MM.1S (cell line): ENCODE measurements around the gene MISP3.
"Not testable (repeated sequence)": the region's sequence is repeated elsewhere in the genome, so short reads cannot be mapped to it uniquely, and the experiment has no call there.

Source experiments
- DNase-seq: peaks from one replicate; pipeline ENCODE4 v3.0.0-alpha.2; 2015
- H2AFZ ChIP-seq: fragments of 300-600 bp; sonication (generic); 2 replicates; pipeline ENCODE4 v1.6.0; 2016; ENCODE audit warnings: antibody characterized with exemption, low read length
- H3F3A ChIP-seq: fragments of 300-600 bp; sonication (generic); 2 replicates; pipeline ENCODE4 v1.6.1; 2016; ENCODE audit warnings: mild to moderate bottlenecking, antibody characterized with exemption, low read length, moderate library complexity, mixed read lengths; ENCODE audit not compliant: insufficient read depth
- H3K27ac ChIP-seq: fragments of 300-600 bp; sonication (generic); 2 replicates; pipeline ENCODE4 v1.5.1; 2016; ENCODE audit warnings: mild to moderate bottlenecking, low read length
- H3K27me3 ChIP-seq: fragments of 300-600 bp; sonication (generic); replicated peaks from 2 replicates; pipeline ENCODE4 v1.6.0; 2016; ENCODE audit warnings: low read length; ENCODE audit not compliant: insufficient read depth
- H3K36me3 ChIP-seq: fragments of 300-600 bp; sonication (generic); replicated peaks from 2 replicates; pipeline ENCODE4 v1.6.1; 2016; ENCODE audit warnings: mild to moderate bottlenecking, low read length, mixed read lengths; ENCODE audit not compliant: insufficient read depth
- H3K4me1 ChIP-seq: fragments of 300-600 bp; sonication (generic); 2 replicates; pipeline ENCODE4 v1.6.1; 2016; ENCODE audit warnings: low read length, mixed read lengths
- H3K4me2 ChIP-seq: fragments of 300-600 bp; sonication (generic); 2 replicates; pipeline ENCODE4 v1.6.0; 2016; ENCODE audit warnings: low read depth, low read length
- H3K4me3 ChIP-seq: fragments of 300-600 bp; sonication (generic); 2 replicates; pipeline ENCODE4 v1.5.1; 2016; ENCODE audit warnings: low read length, mixed read lengths
- H3K79me2 ChIP-seq: fragments of 300-600 bp; sonication (generic); 2 replicates; pipeline ENCODE4 v1.6.1; 2016; ENCODE audit warnings: mixed run types, low read length, mixed read lengths
- H3K9ac ChIP-seq: fragments of 300-600 bp; sonication (generic); 2 replicates; pipeline ENCODE4 v1.6.1; 2016; ENCODE audit warnings: low read length, mixed read lengths
- H3K9me2 ChIP-seq: fragments of 300-600 bp; sonication (generic); replicated peaks from 2 replicates; pipeline ENCODE4 v1.6.1; 2016; ENCODE audit warnings: mild to moderate bottlenecking, low read length, mixed read lengths; ENCODE audit not compliant: insufficient read depth
- H3K9me3 ChIP-seq: fragments of 300-600 bp; sonication (generic); replicated peaks from 2 replicates; pipeline ENCODE4 v1.6.1; 2016; ENCODE audit warnings: mild to moderate bottlenecking, low read length, mixed read lengths; ENCODE audit not compliant: insufficient read depth
- H4K20me1 ChIP-seq: fragments of 300-600 bp; sonication (generic); 2 replicates; pipeline ENCODE4 v1.6.1; 2016; ENCODE audit warnings: mild to moderate bottlenecking, low read length, moderate library complexity, mixed read lengths; ENCODE audit not compliant: insufficient read depth
- EZH2 ChIP-seq: fragments of 300-600 bp; sonication (generic); optimal IDR thresholded peaks from 2 replicates; pipeline ENCODE3; 2017; ENCODE audit warnings: low read depth, mild to moderate bottlenecking, antibody characterized with exemption, low read length, mixed read lengths
- EZH2phosphoT487 ChIP-seq: fragments of 300-600 bp; sonication (generic); IDR thresholded peaks from 2 replicates; pipeline ENCODE4 v1.6.1; 2018; ENCODE audit warnings: antibody characterized with exemption, low read length
- TF ChIP-seq, protein P1 (sequence below): fragments of 300-600 bp; sonication (generic); IDR thresholded peaks from 2 replicates; pipeline ENCODE4 v1.5.1; 2016; ENCODE audit warnings: antibody characterized with exemption, low read length, mixed read lengths

The MISP3 gene

DNA sequence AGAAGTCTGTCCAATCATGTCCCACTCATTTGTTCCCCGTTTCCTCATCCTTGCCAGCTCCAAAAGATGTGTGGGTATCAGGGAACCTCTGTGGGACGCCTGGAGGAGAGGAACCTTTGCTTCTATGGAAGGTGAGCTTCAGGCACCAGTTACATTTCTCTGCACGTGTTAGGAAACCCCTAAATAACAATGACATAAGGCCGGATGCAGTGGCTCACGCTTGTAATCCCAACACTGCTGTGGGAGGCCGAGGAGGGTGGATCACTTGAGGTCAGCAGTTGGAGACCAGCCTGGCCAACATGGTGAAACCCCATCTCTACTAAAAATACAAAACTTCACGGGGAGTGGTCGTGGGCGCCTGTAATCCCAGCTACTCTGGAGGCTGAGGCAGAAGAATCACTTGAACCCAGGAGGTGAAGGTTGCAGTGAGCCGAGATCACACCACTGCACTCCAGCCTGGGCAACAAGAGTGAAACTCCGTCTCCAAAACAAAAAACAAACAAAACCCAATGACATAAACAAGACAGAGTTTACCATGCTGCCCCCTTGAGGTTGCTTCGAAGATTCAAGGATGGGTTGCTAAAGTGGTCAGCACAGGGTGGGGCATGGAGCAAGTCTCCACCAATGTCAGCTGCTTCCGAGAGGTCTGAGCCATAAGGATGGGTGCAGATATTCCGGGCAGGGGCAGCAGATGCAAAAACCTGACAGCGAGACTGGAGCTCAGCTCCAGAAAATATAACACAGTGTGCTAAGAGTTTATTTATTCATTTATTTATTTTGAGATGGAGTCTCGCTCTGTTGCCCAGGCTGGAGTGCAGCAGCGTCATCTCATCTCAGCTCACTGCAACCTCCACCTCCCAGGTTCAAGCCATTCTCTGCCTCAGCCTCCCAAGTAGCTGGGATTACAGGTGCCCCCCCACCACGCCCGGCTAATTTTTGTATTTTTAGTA lies 29.7 kb upstream of the MISP3 start:
- H3K36me3 ChIP-seq, H3K9me3 ChIP-seq, H3K9me2 ChIP-seq, H4K20me1 ChIP-seq, H3K79me2 ChIP-seq, H3K27me3 ChIP-seq, H3F3A ChIP-seq, H3K4me3 ChIP-seq: not testable (repeated sequence)
- Histone ChIP-seq H3K27ac (peak overlapping the region; percentile 75), H3K4me2 (peak overlapping the region; percentile 38), H3K9ac (peak overlapping the region; percentile 52), H2AFZ (peak overlapping the region; percentile 30; the same call in 1 of the 2 replicates), H3K4me1 (peaks cover 13% of the 10 kb centered on the region)
- TF ChIP-seq, protein P1, sequence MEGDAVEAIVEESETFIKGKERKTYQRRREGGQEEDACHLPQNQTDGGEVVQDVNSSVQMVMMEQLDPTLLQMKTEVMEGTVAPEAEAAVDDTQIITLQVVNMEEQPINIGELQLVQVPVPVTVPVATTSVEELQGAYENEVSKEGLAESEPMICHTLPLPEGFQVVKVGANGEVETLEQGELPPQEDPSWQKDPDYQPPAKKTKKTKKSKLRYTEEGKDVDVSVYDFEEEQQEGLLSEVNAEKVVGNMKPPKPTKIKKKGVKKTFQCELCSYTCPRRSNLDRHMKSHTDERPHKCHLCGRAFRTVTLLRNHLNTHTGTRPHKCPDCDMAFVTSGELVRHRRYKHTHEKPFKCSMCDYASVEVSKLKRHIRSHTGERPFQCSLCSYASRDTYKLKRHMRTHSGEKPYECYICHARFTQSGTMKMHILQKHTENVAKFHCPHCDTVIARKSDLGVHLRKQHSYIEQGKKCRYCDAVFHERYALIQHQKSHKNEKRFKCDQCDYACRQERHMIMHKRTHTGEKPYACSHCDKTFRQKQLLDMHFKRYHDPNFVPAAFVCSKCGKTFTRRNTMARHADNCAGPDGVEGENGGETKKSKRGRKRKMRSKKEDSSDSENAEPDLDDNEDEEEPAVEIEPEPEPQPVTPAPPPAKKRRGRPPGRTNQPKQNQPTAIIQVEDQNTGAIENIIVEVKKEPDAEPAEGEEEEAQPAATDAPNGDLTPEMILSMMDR: peak; percentile 53
- peak; percentile 62 for DNase-seq

DNA sequence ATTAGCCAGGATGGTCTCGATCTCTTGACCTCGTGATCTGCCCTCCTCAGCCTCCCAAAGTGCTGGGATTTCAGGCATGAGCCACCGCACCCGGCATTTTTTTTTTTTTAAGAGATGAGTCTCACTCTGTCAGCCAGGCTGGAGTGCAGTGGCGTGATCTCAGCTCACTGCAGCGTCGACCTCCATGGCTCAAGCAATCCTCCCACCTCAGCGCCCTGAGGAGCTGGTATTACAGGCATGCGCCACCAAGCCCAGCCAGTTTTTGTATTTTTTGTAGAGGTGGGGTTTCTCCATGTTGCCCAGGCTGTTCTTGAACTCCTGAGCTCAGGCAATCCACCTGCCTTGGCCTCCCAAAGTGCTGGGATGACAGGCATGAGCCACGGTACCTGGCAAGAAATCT lies 24.7 kb upstream of the MISP3 start:
- not testable (repeated sequence) for H3K4me2 ChIP-seq

DNA sequence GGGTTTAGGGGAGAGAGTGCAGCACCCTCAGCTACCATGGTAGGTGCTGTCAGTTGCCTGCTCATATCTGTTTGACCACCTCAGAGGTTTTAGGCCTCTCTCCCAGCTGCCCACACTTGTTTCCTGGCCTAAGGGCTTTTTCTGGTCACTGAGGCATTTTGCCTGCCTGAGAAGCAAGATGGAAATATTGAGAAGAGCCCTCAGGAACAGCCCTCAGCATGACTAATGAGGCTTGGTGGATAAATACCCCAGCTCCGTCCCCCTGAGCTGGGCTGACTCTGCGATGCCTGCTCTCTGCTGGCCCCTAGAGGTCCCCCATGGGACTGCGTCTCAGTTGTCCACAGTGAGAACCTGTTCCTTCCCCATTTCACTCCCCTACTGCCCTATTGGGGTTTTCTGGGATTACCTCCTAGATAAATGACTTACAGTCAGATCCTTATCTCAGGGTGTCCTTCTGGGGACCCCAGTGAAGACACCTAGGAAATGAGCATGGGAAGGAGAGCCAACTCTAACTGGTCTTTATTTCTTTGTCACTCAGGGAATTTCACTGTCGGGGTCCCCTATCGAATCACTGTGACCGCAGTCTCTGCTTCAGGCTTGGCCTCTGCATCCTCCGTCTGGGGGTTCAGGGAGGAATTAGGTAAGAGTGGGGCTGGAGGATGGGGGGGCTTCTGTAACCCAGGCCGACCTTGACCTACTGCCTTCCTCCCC lies 24.0 kb upstream of the MISP3 start:
- H3K4me3 ChIP-seq: no peak overlapping the region
- H3K27ac ChIP-seq: no peak overlapping the region
- H3K9me3 ChIP-seq: no peaks in the 10 kb centered on the region
- H3K36me3 ChIP-seq: no peaks in the 10 kb centered on the region
- no peaks in the 10 kb centered on the region for H3K4me1 ChIP-seq
- TF ChIP-seq EZH2phosphoT487 (no peak), EZH2 (no peak)
- TF ChIP-seq, protein P1: peak; percentile 97
- H3F3A ChIP-seq: no peaks in the 10 kb centered on the region
- no peak overlapping the region for H2AFZ ChIP-seq
- DNase-seq: peak; percentile 51
- no peaks in the 10 kb centered on the region for H3K27me3 ChIP-seq
- no peak overlapping the region for H3K4me2 ChIP-seq
- no peaks in the 10 kb centered on the region for H3K9me2 ChIP-seq
- no peaks in the 10 kb centered on the region for H4K20me1 ChIP-seq
- no peaks in the 10 kb centered on the region for H3K79me2 ChIP-seq
- no peak overlapping the region for H3K9ac ChIP-seq

More for the DNA sequence above, 24.7 kb upstream of the MISP3 start:
- not testable (repeated sequence) for H4K20me1 ChIP-seq, H3K79me2 ChIP-seq, H3K9me3 ChIP-seq, H3K9ac ChIP-seq, H3K27ac ChIP-seq, H3K4me1 ChIP-seq, H3K36me3 ChIP-seq, H3F3A ChIP-seq, H3K4me3 ChIP-seq, H2AFZ ChIP-seq, DNase-seq, H3K27me3 ChIP-seq, H3K9me2 ChIP-seq
